Neural cell (in vitro differentiated cells): Measurements from ENCODE around the gene CLCN4. TPM values are rescaled to one million over a fixed set of nuclear protein-coding genes. Genes with fewer than 3 reads are reported as not detected.
A peak's percentile ranks its signal among the peaks of the same experiment; 100 is the strongest.

Source experiments
- H2AFZ ChIP-seq: fragments of 200-600, 300-800 bp; sonication (generic), shearing (Covaris generic); 2 replicates; pipeline ENCODE4 v1.6.0; 2014; ENCODE audit warnings: low read depth, mild to moderate bottlenecking, antibody characterized with exemption, low read length, moderate library complexity
- H3F3A ChIP-seq: fragments of 200-600 bp; shearing (Covaris generic); 2 replicates; pipeline ENCODE4 v1.6.1; 2016; ENCODE audit warnings: mild to moderate bottlenecking, moderate library complexity, mixed read lengths, antibody characterized with exemption, low read length; ENCODE audit not compliant: insufficient read depth, poor library complexity, severe bottlenecking
- H3K27ac ChIP-seq: fragments of 200-600, 300-800 bp; sonication (generic), shearing (Covaris generic); 2 replicates; pipeline ENCODE4 v1.5.1; 2014; ENCODE audit warnings: mild to moderate bottlenecking, low read length, moderate library complexity
- H3K27me3 ChIP-seq: fragments of 300-800, 200-600 bp; sonication (generic), shearing (Covaris generic); 2 replicates; pipeline ENCODE4 v1.6.0; 2014; ENCODE audit warnings: mild to moderate bottlenecking, low read depth, low read length, moderate library complexity; ENCODE audit not compliant: insufficient read depth
- H3K36me3 ChIP-seq: fragments of 300-800, 200-600 bp; sonication (generic), shearing (Covaris generic); 2 replicates; pipeline ENCODE4 v1.5.1; 2014; ENCODE audit warnings: mild to moderate bottlenecking, antibody characterized with exemption, low read length, moderate library complexity; ENCODE audit not compliant: insufficient read depth
- H3K4me2 ChIP-seq: fragments of 300-800, 200-600 bp; sonication (generic), shearing (Covaris generic); 2 replicates; pipeline ENCODE4 v1.6.0; 2014; ENCODE audit warnings: mild to moderate bottlenecking, low read length
- H3K4me3 ChIP-seq: fragments of 300-800, 200-600 bp; sonication (generic), shearing (Covaris generic); 2 replicates; pipeline ENCODE4 v1.5.1; 2014; ENCODE audit warnings: mild to moderate bottlenecking, low read length, moderate library complexity
- H3K79me2 ChIP-seq: fragments of 200-600 bp; shearing (Covaris generic); replicated peaks from 2 replicates; pipeline ENCODE4 v1.6.0; 2014; ENCODE audit warnings: mild to moderate bottlenecking, low read length, moderate library complexity; ENCODE audit not compliant: insufficient read depth
- H3K9ac ChIP-seq: fragments of 300-800, 200-600 bp; sonication (generic), shearing (Covaris generic); 2 replicates; pipeline ENCODE4 v1.6.1; 2016; ENCODE audit warnings: mild to moderate bottlenecking, low read length, mixed read lengths
- H3K9me2 ChIP-seq: fragments of 200-600 bp; shearing (Covaris generic); 2 replicates; pipeline ENCODE4 v1.6.1; 2016; ENCODE audit warnings: mild to moderate bottlenecking, low read length, mixed read lengths; ENCODE audit not compliant: insufficient read depth
- H3K9me3 ChIP-seq: fragments of 200-600, 300-800 bp; sonication (generic), shearing (Covaris generic); 2 replicates; pipeline ENCODE4 v1.6.1; 2016; ENCODE audit warnings: mild to moderate bottlenecking, mixed run types, low read length, moderate library complexity, mixed read lengths
- H4K20me1 ChIP-seq: fragments of 200-600 bp; shearing (Covaris generic); 2 replicates; pipeline ENCODE4 v1.6.1; 2016; ENCODE audit warnings: mild to moderate bottlenecking, mixed run types; ENCODE audit not compliant: insufficient read depth
- EP300 ChIP-seq: fragments of 450-650 bp; conservative IDR thresholded peaks from 2 replicates; pipeline ENCODE4 v1.6.1; 2014; ENCODE audit warnings: antibody characterized with exemption, mild to moderate bottlenecking, moderate library complexity; ENCODE audit not compliant: poor library complexity, severe bottlenecking
- EZH2 ChIP-seq: fragments of 200-600, 300-800 bp; shearing (Covaris generic), sonication (generic); IDR thresholded peaks from 2 replicates; pipeline ENCODE4 v1.6.1; 2014; ENCODE audit warnings: antibody characterized with exemption, low read length, borderline replicate concordance, mild to moderate bottlenecking; ENCODE audit not compliant: insufficient read depth, poor library complexity, severe bottlenecking
- MXI1 ChIP-seq: fragments of 450-650 bp; conservative IDR thresholded peaks from 2 replicates; pipeline ENCODE4 v1.6.1; 2014; ENCODE audit warnings: antibody characterized with exemption, mild to moderate bottlenecking; ENCODE audit not compliant: poor library complexity, severe bottlenecking
- POLR2AphosphoS5 ChIP-seq: IDR thresholded peaks from 2 replicates; pipeline ENCODE4 v1.6.1; 2012
- RAD21 ChIP-seq: fragments of 450-650 bp; conservative IDR thresholded peaks from 2 replicates; pipeline ENCODE4 v1.6.1; 2014; ENCODE audit warnings: antibody characterized with exemption, mild to moderate bottlenecking, moderate library complexity
- SMC3 ChIP-seq: fragments of 450-650 bp; conservative IDR thresholded peaks from 2 replicates; pipeline ENCODE4 v1.6.1; 2014; ENCODE audit warnings: antibody characterized with exemption, mild to moderate bottlenecking, moderate library complexity; ENCODE audit not compliant: poor library complexity
- TAF1 ChIP-seq: IDR thresholded peaks from 2 replicates; pipeline ENCODE4 v1.6.1; 2012; ENCODE audit warnings: low read depth
- polyA plus RNA-seq: library from polyadenylated mRNA; depleted of rRNA; stranded (reverse); fragments of >200 nt; gene quantifications from 2 replicates; pipeline ENCODE4 v1.2.3, GENCODE V29; 2014
- TF ChIP-seq, protein P1 (sequence below): IDR thresholded peaks from 2 replicates; pipeline ENCODE4 v1.6.1; 2012; ENCODE audit warnings: borderline replicate concordance
- TF ChIP-seq, protein P2 (sequence below): fragments of 450-650 bp; IDR thresholded peaks from 2 replicates; pipeline ENCODE4 v1.5.1; 2014; ENCODE audit warnings: antibody characterized with exemption, mild to moderate bottlenecking, moderate library complexity; ENCODE audit not compliant: poor library complexity, severe bottlenecking

The CLCN4 gene
- polyA plus RNA-seq, 1 donor from 2014 or later = 21.4 TPM

DNA sequence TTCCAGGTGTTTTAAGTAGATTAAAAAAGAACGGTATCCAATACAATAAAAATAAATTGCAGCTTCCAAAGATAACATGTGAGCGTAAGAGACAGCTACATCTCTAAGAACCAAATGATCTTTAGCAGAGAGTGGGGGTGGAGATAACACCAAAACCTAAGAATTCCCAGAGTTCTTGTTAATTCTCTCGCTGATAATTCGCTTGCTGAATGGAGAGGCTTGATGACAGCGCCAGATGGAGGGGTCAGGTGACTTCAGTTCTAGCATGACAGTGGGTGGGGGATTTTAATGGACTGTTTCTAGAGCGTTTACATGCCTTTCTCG is 2.3 kb downstream of the CLCN4 start:
- Histone ChIP-seq H3K9me2 (no peaks in the 10 kb centered on the region), H3F3A (no peaks in the 10 kb centered on the region), H3K4me3 (peak overlapping the region; percentile 68), H3K36me3 (no peaks in the 10 kb centered on the region), H3K4me2 (peak overlapping the region; percentile 44), H3K27me3 (no peaks in the 10 kb centered on the region), H4K20me1 (no peaks in the 10 kb centered on the region), H3K9ac (peak overlapping the region; percentile 67), H3K79me2 (no peaks in the 10 kb centered on the region), H3K27ac (peak overlapping the region; percentile 24), H3K9me3 (no peaks in the 10 kb centered on the region), H2AFZ (no peak overlapping the region)
- TF ChIP-seq RAD21 = no peak
- TF ChIP-seq MXI1 = no peak
- no peak for TF ChIP-seq POLR2AphosphoS5
- TF ChIP-seq EZH2 = no peak
- TF ChIP-seq EP300 = no peak
- TF ChIP-seq, protein P1, sequence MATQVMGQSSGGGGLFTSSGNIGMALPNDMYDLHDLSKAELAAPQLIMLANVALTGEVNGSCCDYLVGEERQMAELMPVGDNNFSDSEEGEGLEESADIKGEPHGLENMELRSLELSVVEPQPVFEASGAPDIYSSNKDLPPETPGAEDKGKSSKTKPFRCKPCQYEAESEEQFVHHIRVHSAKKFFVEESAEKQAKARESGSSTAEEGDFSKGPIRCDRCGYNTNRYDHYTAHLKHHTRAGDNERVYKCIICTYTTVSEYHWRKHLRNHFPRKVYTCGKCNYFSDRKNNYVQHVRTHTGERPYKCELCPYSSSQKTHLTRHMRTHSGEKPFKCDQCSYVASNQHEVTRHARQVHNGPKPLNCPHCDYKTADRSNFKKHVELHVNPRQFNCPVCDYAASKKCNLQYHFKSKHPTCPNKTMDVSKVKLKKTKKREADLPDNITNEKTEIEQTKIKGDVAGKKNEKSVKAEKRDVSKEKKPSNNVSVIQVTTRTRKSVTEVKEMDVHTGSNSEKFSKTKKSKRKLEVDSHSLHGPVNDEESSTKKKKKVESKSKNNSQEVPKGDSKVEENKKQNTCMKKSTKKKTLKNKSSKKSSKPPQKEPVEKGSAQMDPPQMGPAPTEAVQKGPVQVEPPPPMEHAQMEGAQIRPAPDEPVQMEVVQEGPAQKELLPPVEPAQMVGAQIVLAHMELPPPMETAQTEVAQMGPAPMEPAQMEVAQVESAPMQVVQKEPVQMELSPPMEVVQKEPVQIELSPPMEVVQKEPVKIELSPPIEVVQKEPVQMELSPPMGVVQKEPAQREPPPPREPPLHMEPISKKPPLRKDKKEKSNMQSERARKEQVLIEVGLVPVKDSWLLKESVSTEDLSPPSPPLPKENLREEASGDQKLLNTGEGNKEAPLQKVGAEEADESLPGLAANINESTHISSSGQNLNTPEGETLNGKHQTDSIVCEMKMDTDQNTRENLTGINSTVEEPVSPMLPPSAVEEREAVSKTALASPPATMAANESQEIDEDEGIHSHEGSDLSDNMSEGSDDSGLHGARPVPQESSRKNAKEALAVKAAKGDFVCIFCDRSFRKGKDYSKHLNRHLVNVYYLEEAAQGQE = no peak
- TF ChIP-seq SMC3 = no peak
- TF ChIP-seq, protein P2, sequence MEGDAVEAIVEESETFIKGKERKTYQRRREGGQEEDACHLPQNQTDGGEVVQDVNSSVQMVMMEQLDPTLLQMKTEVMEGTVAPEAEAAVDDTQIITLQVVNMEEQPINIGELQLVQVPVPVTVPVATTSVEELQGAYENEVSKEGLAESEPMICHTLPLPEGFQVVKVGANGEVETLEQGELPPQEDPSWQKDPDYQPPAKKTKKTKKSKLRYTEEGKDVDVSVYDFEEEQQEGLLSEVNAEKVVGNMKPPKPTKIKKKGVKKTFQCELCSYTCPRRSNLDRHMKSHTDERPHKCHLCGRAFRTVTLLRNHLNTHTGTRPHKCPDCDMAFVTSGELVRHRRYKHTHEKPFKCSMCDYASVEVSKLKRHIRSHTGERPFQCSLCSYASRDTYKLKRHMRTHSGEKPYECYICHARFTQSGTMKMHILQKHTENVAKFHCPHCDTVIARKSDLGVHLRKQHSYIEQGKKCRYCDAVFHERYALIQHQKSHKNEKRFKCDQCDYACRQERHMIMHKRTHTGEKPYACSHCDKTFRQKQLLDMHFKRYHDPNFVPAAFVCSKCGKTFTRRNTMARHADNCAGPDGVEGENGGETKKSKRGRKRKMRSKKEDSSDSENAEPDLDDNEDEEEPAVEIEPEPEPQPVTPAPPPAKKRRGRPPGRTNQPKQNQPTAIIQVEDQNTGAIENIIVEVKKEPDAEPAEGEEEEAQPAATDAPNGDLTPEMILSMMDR = no peak
- TF ChIP-seq TAF1 = no peak

DNA sequence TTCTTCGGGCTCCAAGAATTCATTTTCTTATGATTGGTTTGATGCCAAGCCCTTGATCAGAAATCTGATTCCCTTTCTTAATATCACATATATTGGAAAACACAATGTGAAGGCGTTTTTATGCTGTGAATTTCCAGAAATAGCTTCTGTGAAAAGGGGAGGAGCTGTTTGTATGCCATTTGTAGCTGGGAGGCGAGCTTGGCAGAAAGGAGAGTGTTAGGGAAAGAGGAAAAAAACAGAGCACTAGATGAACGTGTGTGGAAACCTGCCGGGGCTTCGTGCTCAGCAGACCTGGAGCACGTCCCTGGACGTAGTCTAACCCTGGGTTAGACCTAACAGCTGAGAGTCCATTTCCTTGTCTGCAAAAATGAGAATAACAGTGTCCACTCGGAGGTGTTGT is 3.4 kb downstream of the CLCN4 start:
- H3K4me2 ChIP-seq = no peak overlapping the region
- H3K36me3 ChIP-seq = no peaks in the 10 kb centered on the region
- H3K27me3 ChIP-seq = no peaks in the 10 kb centered on the region
- H3K4me3 ChIP-seq = peak overlapping the region; percentile 68
- no peaks in the 10 kb centered on the region for H4K20me1 ChIP-seq
- H3K79me2 ChIP-seq = no peaks in the 10 kb centered on the region
- TF ChIP-seq MXI1 (no peak), SMC3 (no peak), POLR2AphosphoS5 (no peak), TAF1 (no peak), EZH2 (no peak), RAD21 (no peak), EP300 (no peak)
- TF ChIP-seq, protein P2 = no peak
- TF ChIP-seq, protein P1 = no peak
- H3F3A ChIP-seq = no peaks in the 10 kb centered on the region
- H3K27ac ChIP-seq = no peak overlapping the region
- no peak overlapping the region for H2AFZ ChIP-seq
- H3K9ac ChIP-seq = no peak overlapping the region
- H3K9me3 ChIP-seq = no peaks in the 10 kb centered on the region
- H3K9me2 ChIP-seq = no peaks in the 10 kb centered on the region
